IMR-90 (cell line): Measurements from ENCODE around the gene AKR7A2. TPM values are rescaled to one million over a fixed set of nuclear protein-coding genes. Genes with fewer than 3 reads are reported as not detected.

Experiments
- ATAC-seq: fragments of 200-7000 bp; cut with Tn5 transposase; 2 replicates; pipeline ENCODE4 v1.9.1; 2020; ENCODE audit warnings: low read depth, mild to moderate bottlenecking, moderate library complexity
- BruUV-seq: library from RNA; stranded (reverse); fragments of 400-500 nt; replicated peaks from 2 replicates; lab custom pipeline; 2021; lab: Mats Ljungman, UMichigan
- CTCF ChIA-PET: fragments of 300-600 bp; formaldehyde crosslinking; extraction: SDS; loops from one replicate; lab custom pipeline; 2021; ENCODE audit warnings: antibody characterized with exemption; lab: Yijun Ruan, JAX
- POLR2A ChIA-PET: fragments of 300-600 bp; sonication (Branson Sonifier 250); formaldehyde crosslinking; loops from one replicate; lab custom pipeline; 2022; ENCODE audit warnings: antibody characterized with exemption; ENCODE audit not compliant: unreplicated experiment; lab: Charles Lee
- DNase-seq: peaks from one replicate; pipeline ENCODE4 v3.0.0; 2013
- H2AFZ ChIP-seq: replicated peaks from 2 replicates; pipeline ENCODE3; 2013; ENCODE audit warnings: low read length, mild to moderate bottlenecking; ENCODE audit not compliant: poor library complexity
- H2AK5ac ChIP-seq: 2 replicates; pipeline ENCODE4 v1.6.1; 2013; ENCODE audit warnings: low read depth, low read length, inconsistent platforms
- H2AK9ac ChIP-seq: replicated peaks from 2 replicates; pipeline ENCODE3; 2013; ENCODE audit warnings: mild to moderate bottlenecking, low read depth, low read length, moderate library complexity; ENCODE audit not compliant: poor library complexity
- H2BK120ac ChIP-seq: 2 replicates; pipeline ENCODE4 v1.6.1; 2013; ENCODE audit warnings: low read depth, low read length, inconsistent platforms
- H2BK15ac ChIP-seq: 3 replicates; pipeline ENCODE4 v1.6.1; 2013; ENCODE audit warnings: low read depth, low read length, inconsistent platforms
- H2BK20ac ChIP-seq: 2 replicates; pipeline ENCODE4 v1.6.1; 2013; ENCODE audit warnings: low read depth, mild to moderate bottlenecking, inconsistent platforms, low read length, moderate library complexity
- H2BK5ac ChIP-seq: 2 replicates; pipeline ENCODE4 v1.6.1; 2013; ENCODE audit warnings: mild to moderate bottlenecking, low read depth, low read length, inconsistent platforms; ENCODE audit not compliant: poor library complexity, severe bottlenecking
- H3K14ac ChIP-seq: replicated peaks from 2 replicates; pipeline ENCODE4 v1.6.1; 2013; ENCODE audit warnings: low read depth, low read length, inconsistent platforms
- H3K18ac ChIP-seq: 2 replicates; pipeline ENCODE4 v1.6.1; 2013; ENCODE audit warnings: low read depth, low read length, control low read depth
- H3K23ac ChIP-seq: 2 replicates; pipeline ENCODE4 v1.6.1; 2013; ENCODE audit warnings: low read depth, low read length, inconsistent platforms
- H3K27ac ChIP-seq: 2 replicates; pipeline ENCODE4 v1.5.1; 2013; ENCODE audit warnings: mild to moderate bottlenecking, control low read depth, low read length; ENCODE audit not compliant: insufficient read depth
- H3K27me3 ChIP-seq: 2 replicates; pipeline ENCODE4 v1.6.1; 2013; ENCODE audit warnings: low read length; ENCODE audit not compliant: control insufficient read depth, insufficient read depth
- H3K36me3 ChIP-seq: 2 replicates; pipeline ENCODE4 v1.6.1; 2013; ENCODE audit warnings: low read length, mixed read lengths; ENCODE audit not compliant: control insufficient read depth, insufficient read depth
- H3K4ac ChIP-seq: 2 replicates; pipeline ENCODE4 v1.6.1; 2013; ENCODE audit warnings: low read depth, low read length, inconsistent platforms
- H3K4me1 ChIP-seq: 2 replicates; pipeline ENCODE4 v1.6.1; 2013; ENCODE audit warnings: low read length, mixed read lengths; ENCODE audit not compliant: control insufficient read depth, insufficient read depth
- H3K4me2 ChIP-seq: 2 replicates; pipeline ENCODE4 v1.6.1; 2013; ENCODE audit warnings: low read depth, mild to moderate bottlenecking, control low read depth, low read length, moderate library complexity
- H3K4me3 ChIP-seq: 2 replicates; pipeline ENCODE4 v1.5.1; 2013; ENCODE audit warnings: low read depth, mild to moderate bottlenecking, control low read depth, low read length, moderate library complexity; ENCODE audit not compliant: insufficient read depth
- H3K56ac ChIP-seq: 2 replicates; pipeline ENCODE4 v1.6.1; 2013; ENCODE audit warnings: low read length, inconsistent platforms; ENCODE audit not compliant: insufficient read depth; ENCODE audit errors: extremely low read depth
- H3K79me1 ChIP-seq, 2 experiments: 2 replicates each; pipeline ENCODE4 v1.6.1; 2013; ENCODE audit warnings: low read length in 2 of 2, inconsistent platforms in 1 of 2, low read depth in 1 of 2
- H3K9ac ChIP-seq: 2 replicates; pipeline ENCODE4 v1.6.1; 2013; ENCODE audit warnings: low read depth, low read length, control low read depth
- H3K9me1 ChIP-seq: 2 replicates; pipeline ENCODE4 v1.6.1; 2013; ENCODE audit warnings: low read length, inconsistent platforms; ENCODE audit not compliant: insufficient read depth
- H3K9me3 ChIP-seq: 2 replicates; pipeline ENCODE4 v1.6.1; 2013; ENCODE audit warnings: low read length; ENCODE audit not compliant: control insufficient read depth, insufficient read depth
- H4K20me1 ChIP-seq: 2 replicates; pipeline ENCODE4 v1.6.1; 2013; ENCODE audit warnings: low read length, inconsistent platforms; ENCODE audit not compliant: insufficient read depth
- H4K5ac ChIP-seq: 2 replicates; pipeline ENCODE4 v1.6.1; 2013; ENCODE audit warnings: mild to moderate bottlenecking, low read depth, low read length, control low read depth
- H4K8ac ChIP-seq, 2 experiments: 2 replicates each; pipeline ENCODE4 v1.6.1; 2013; ENCODE audit warnings: low read depth in 2 of 2, low read length in 2 of 2, control low read depth in 1 of 2, inconsistent platforms in 1 of 2
- H4K91ac ChIP-seq: 2 replicates; pipeline ENCODE4 v1.6.1; 2013; ENCODE audit warnings: low read depth, low read length, inconsistent platforms; ENCODE audit not compliant: insufficient read depth
- CEBPB ChIP-seq: IDR thresholded peaks from 2 replicates; pipeline ENCODE4 v1.6.1; 2012; ENCODE audit warnings: low read depth, low read length, improper control_type of control experiment
- CHD1 ChIP-seq: IDR thresholded peaks from 2 replicates; pipeline ENCODE4 v1.6.1; 2012; ENCODE audit warnings: low read depth, low read length, improper control_type of control experiment
- FOS ChIP-seq: fragments of 150-350 bp; IDR thresholded peaks from 2 replicates; pipeline ENCODE4 v1.6.1; 2016; ENCODE audit warnings: low read depth, low read length
- MAZ ChIP-seq: IDR thresholded peaks from 2 replicates; pipeline ENCODE4 v1.6.1; 2012; ENCODE audit warnings: low read depth, mild to moderate bottlenecking, low read length, improper control_type of control experiment, moderate library complexity, borderline replicate concordance
- MXI1 ChIP-seq: IDR thresholded peaks from 2 replicates; pipeline ENCODE4 v1.6.1; 2012; ENCODE audit warnings: low read depth, mild to moderate bottlenecking, low read length, moderate library complexity, borderline replicate concordance
- RFX5 ChIP-seq: IDR thresholded peaks from 2 replicates; pipeline ENCODE4 v1.8.0; 2012; ENCODE audit warnings: low read depth, mild to moderate bottlenecking, low read length, moderate library complexity
- SMC3 ChIP-seq: fragments of 150-350 bp; IDR thresholded peaks from 2 replicates; pipeline ENCODE4 v1.6.1; 2016; ENCODE audit warnings: low read depth, mild to moderate bottlenecking, antibody characterized with exemption, low read length, moderate library complexity
- WGBS, 2 experiments: methylation state at CpG; one replicate each; pipeline versions ENCODE4 v1.1.5 to v1.1.7; 2013; ENCODE audit warnings: missing lambda C conversion rate in 2 of 2; ENCODE audit not compliant: insufficient read length in 1 of 2; ENCODE audit errors: extremely low coverage in 2 of 2; 5-methylcytosine and 5-hydroxymethylcytosine counted together
- dilution Hi-C: fragments of 300-500 bp; cut with HindIII; formaldehyde crosslinking; loops from one replicate; pipeline ENCODE4 v1.14.3; 2018; ENCODE audit warnings: low sequenced_read_pairs; ENCODE audit not compliant: unreplicated experiment
- in situ Hi-C: fragments of 300-500 bp; cut with MboI; formaldehyde crosslinking; loops from 3 replicates; pipeline ENCODE4 v1.14.3; 2019; ENCODE audit warnings: low sequenced_read_pairs, inconsistent platforms, mixed read lengths
- intact Hi-C: fragments of 100-400 bp; cut with micrococcal nuclease; formaldehyde crosslinking; loops from 2 replicates; pipeline ENCODE4 v1.10.0; 2022
- polyA plus RNA-seq, 3 experiments: library from polyadenylated mRNA; depleted of rRNA; stranded (reverse); fragments of >200 nt; gene quantifications; 2 replicates each; pipeline ENCODE4 v1.2.3, GENCODE V29; 2012; ENCODE audit warnings: low replicate concordance in 1 of 3
- total RNA-seq: library from RNA; depleted of rRNA; stranded (reverse); fragments of >200 nt; gene quantifications from 2 replicates; pipeline ENCODE4 v1.2.3, GENCODE V29; 2012
- TF ChIP-seq, protein P1 (sequence below): fragments of 150-350 bp; IDR thresholded peaks from 2 replicates; pipeline ENCODE4 v1.6.1; 2016; ENCODE audit warnings: low read depth, mild to moderate bottlenecking, low read length, moderate library complexity, borderline replicate concordance
- TF ChIP-seq, protein P2 (sequence below): conservative IDR thresholded peaks from 2 replicates; pipeline ENCODE4 v1.5.1; 2012; ENCODE audit warnings: mild to moderate bottlenecking, low read depth, low read length, improper control_type of control experiment
- TF ChIP-seq, protein P3 (sequence below): fragments of 150-350 bp; IDR thresholded peaks from 2 replicates; pipeline ENCODE4 v1.6.1; 2017; ENCODE audit warnings: mild to moderate bottlenecking, antibody characterized with exemption, low read length, low read depth

Gene AKR7A2
- total and polyA plus RNA-seq, 2 of the 4 experiments (the other 2 are of a cell fraction), result 55.8 to 60.2 TPM

- Histone ChIP-seq H2AFZ (no peak overlapping the region), H3K27me3 (no peaks in the 10 kb centered on the region), H2BK5ac (no peak overlapping the region), H4K91ac (no peak overlapping the region), H3K79me1 (peaks cover 4 to 19% of the 10 kb centered on the region in 2 experiments; a peak in 3 of 4 replicates), H4K8ac (no peak overlapping the region), H3K36me3 (peaks cover 58% of the 10 kb centered on the region), H2AK9ac (no peak overlapping the region), H2BK120ac (no peak overlapping the region), H3K9me1 (peaks cover 6% of the 10 kb centered on the region; the same call in 1 of the 2 replicates), H3K9ac (no peak overlapping the region), H3K9me3 (no peaks in the 10 kb centered on the region), H2AK5ac (no peak overlapping the region), H3K14ac (no peak overlapping the region), H2BK15ac (no peak overlapping the region), H4K5ac (no peak overlapping the region), H3K56ac (no peak overlapping the region), H3K4me2 (no peak overlapping the region), H4K20me1 (no peaks in the 10 kb centered on the region; the same call in none of the 2 replicates), H3K4ac (no peak overlapping the region), H3K23ac (no peak overlapping the region), H2BK20ac (no peak overlapping the region), H3K4me1 (no peaks in the 10 kb centered on the region), H3K18ac (no peak overlapping the region), H3K27ac (no peak overlapping the region), H3K4me3 (no peak overlapping the region)
- intact Hi-C loops, result no loop called here
- TF ChIP-seq CEBPB (no peak), FOS (no peak), MXI1 (no peak), CHD1 (no peak), SMC3 (no peak), RFX5 (no peak), MAZ (no peak)
- TF ChIP-seq, protein P1, sequence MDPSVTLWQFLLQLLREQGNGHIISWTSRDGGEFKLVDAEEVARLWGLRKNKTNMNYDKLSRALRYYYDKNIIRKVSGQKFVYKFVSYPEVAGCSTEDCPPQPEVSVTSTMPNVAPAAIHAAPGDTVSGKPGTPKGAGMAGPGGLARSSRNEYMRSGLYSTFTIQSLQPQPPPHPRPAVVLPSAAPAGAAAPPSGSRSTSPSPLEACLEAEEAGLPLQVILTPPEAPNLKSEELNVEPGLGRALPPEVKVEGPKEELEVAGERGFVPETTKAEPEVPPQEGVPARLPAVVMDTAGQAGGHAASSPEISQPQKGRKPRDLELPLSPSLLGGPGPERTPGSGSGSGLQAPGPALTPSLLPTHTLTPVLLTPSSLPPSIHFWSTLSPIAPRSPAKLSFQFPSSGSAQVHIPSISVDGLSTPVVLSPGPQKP, result no peak
- TF ChIP-seq, protein P2, sequence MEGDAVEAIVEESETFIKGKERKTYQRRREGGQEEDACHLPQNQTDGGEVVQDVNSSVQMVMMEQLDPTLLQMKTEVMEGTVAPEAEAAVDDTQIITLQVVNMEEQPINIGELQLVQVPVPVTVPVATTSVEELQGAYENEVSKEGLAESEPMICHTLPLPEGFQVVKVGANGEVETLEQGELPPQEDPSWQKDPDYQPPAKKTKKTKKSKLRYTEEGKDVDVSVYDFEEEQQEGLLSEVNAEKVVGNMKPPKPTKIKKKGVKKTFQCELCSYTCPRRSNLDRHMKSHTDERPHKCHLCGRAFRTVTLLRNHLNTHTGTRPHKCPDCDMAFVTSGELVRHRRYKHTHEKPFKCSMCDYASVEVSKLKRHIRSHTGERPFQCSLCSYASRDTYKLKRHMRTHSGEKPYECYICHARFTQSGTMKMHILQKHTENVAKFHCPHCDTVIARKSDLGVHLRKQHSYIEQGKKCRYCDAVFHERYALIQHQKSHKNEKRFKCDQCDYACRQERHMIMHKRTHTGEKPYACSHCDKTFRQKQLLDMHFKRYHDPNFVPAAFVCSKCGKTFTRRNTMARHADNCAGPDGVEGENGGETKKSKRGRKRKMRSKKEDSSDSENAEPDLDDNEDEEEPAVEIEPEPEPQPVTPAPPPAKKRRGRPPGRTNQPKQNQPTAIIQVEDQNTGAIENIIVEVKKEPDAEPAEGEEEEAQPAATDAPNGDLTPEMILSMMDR, result no peak
- TF ChIP-seq, protein P3, sequence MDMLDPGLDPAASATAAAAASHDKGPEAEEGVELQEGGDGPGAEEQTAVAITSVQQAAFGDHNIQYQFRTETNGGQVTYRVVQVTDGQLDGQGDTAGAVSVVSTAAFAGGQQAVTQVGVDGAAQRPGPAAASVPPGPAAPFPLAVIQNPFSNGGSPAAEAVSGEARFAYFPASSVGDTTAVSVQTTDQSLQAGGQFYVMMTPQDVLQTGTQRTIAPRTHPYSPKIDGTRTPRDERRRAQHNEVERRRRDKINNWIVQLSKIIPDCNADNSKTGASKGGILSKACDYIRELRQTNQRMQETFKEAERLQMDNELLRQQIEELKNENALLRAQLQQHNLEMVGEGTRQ, result no peak
- DNase-seq (no peak), ATAC-seq (no peak)
- in situ Hi-C loops, result no loop called here
- BruUV-seq, result no TSS peak
- ChIA-PET CTCF (no interaction called here), POLR2A (no interaction called here)
- no CpG with 5 or more reads among the region's 19 CpGs for WGBS, 2 experiments
- dilution Hi-C loops, result no loop called here
These were observed 13.5 kb upstream of the AKR7A2 start for GRCh38 chr1:19325368-19325957.
